IMR-90 (cell line): Measurements from ENCODE around the gene ANTXR2.

Source experiments
- CEBPB ChIP-seq: IDR thresholded peaks from 2 replicates; pipeline ENCODE4 v1.6.1; 2012; ENCODE audit warnings: low read depth, low read length, improper control_type of control experiment
- CTCF ChIP-seq: conservative IDR thresholded peaks from 2 replicates; pipeline ENCODE4 v1.5.1; 2012; ENCODE audit warnings: mild to moderate bottlenecking, low read depth, low read length, improper control_type of control experiment
- ELK1 ChIP-seq: fragments of 150-350 bp; IDR thresholded peaks from 2 replicates; pipeline ENCODE4 v1.6.1; 2016; ENCODE audit warnings: low read depth, mild to moderate bottlenecking, low read length, moderate library complexity, borderline replicate concordance
- MXI1 ChIP-seq: IDR thresholded peaks from 2 replicates; pipeline ENCODE4 v1.6.1; 2012; ENCODE audit warnings: low read depth, mild to moderate bottlenecking, low read length, moderate library complexity, borderline replicate concordance
- POLR2A ChIP-seq: IDR thresholded peaks from 2 replicates; pipeline ENCODE4 v1.6.1; 2012; ENCODE audit warnings: mild to moderate bottlenecking, low read depth, low read length
- SMC3 ChIP-seq: fragments of 150-350 bp; IDR thresholded peaks from 2 replicates; pipeline ENCODE4 v1.6.1; 2016; ENCODE audit warnings: low read depth, mild to moderate bottlenecking, antibody characterized with exemption, low read length, moderate library complexity
- USF2 ChIP-seq: fragments of 150-350 bp; IDR thresholded peaks from 2 replicates; pipeline ENCODE4 v1.6.1; 2017; ENCODE audit warnings: mild to moderate bottlenecking, antibody characterized with exemption, low read length, low read depth

- TF ChIP-seq CTCF (no peak), MXI1 (no peak), POLR2A (no peak), USF2 (no peak), CEBPB (no peak), SMC3 (no peak), ELK1 (no peak)
Observed at GRCh38 chr4:79905212-79905611, 167.8 kb downstream of the ANTXR2 start.
